Measurements from ENCODE around the gene SHROOM3. TPM values are rescaled to one million over a fixed set of nuclear protein-coding genes. Genes with fewer than 3 reads are reported as not detected.

SHROOM3 gene
- total RNA-seq, 6 experiments from 2014 or later = 15.2 to 35.8 (median 29.9) TPM

DNA sequence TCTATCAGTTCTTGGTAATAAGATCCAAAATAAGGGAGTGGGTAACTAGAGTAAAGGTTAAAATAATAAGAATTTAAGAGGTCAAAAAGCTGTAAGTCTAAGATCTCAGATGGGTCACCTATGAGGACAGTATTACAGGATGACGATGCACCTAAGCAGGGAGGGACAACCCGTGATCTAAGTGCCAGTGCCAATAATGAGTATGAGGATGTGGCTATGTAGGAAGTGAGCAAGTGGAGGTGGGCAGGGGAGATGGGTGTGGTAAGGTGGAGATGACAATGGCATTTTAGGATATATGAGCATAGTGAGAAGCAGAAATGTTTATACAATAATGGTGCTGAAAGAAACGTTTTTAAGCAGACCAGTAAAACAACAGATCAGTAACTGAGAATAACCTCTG, 33.4 kb upstream of the SHROOM3 start:
- ATAC-seq (no peak), DNase-seq (no peak)
- intact Hi-C loops (cut with DNase I) = no loop called here
- Histone ChIP-seq H3K27me3 (no peaks in the 10 kb centered on the region), H3K36me3 (no peaks in the 10 kb centered on the region), H3K4me3 (no peak overlapping the region), H3K27ac (no peak overlapping the region), H3K4me1 (no peaks in the 10 kb centered on the region), H3K9me3 (no peaks in the 10 kb centered on the region)
- no peak for TF ChIP-seq POLR2A (IDR thresholded peaks at IDR 0.05)
- TF ChIP-seq, protein P1, sequence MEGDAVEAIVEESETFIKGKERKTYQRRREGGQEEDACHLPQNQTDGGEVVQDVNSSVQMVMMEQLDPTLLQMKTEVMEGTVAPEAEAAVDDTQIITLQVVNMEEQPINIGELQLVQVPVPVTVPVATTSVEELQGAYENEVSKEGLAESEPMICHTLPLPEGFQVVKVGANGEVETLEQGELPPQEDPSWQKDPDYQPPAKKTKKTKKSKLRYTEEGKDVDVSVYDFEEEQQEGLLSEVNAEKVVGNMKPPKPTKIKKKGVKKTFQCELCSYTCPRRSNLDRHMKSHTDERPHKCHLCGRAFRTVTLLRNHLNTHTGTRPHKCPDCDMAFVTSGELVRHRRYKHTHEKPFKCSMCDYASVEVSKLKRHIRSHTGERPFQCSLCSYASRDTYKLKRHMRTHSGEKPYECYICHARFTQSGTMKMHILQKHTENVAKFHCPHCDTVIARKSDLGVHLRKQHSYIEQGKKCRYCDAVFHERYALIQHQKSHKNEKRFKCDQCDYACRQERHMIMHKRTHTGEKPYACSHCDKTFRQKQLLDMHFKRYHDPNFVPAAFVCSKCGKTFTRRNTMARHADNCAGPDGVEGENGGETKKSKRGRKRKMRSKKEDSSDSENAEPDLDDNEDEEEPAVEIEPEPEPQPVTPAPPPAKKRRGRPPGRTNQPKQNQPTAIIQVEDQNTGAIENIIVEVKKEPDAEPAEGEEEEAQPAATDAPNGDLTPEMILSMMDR (IDR thresholded peaks at IDR 0.05) = no peak
- 61% methylated on average over 3 of the region's 3 CpGs for WGBS (ENCODE audit: insufficient coverage, low coverage, low lambda C conversion rate, missing lambda C conversion rate)

DNA sequence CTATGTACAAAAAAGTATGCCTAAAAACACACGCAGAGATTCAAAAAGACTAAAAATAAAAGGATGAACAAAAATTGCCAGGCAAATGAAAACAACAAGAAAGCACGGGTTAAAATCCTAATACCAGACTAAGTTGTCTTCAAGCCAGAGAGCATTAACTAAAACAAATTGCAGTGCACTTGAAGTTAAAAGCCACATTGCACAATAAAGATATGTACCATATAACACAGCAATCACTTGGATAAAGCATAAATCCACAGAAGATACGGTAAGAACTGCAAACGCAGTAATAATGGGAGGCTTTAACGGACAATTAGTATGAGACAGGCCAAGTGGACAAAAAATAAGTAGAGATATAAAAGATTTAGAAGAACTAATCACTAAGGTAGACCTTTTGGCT, 28.9 kb upstream of the SHROOM3 start:
- Histone ChIP-seq H3K4me3 (no peak overlapping the region), H3K27ac (no peak overlapping the region), H3K36me3 (no peaks in the 10 kb centered on the region), H3K27me3 (no peaks in the 10 kb centered on the region), H3K4me1 (no peaks in the 10 kb centered on the region), H3K9me3 (no peaks in the 10 kb centered on the region)
- ATAC-seq (no peak), DNase-seq (no peak)
- intact Hi-C loops (cut with DNase I) = no loop called here
- WGBS (ENCODE audit: insufficient coverage, low coverage, low lambda C conversion rate, missing lambda C conversion rate) = 84% methylated on average over 5 of the region's 5 CpGs
- no peak for TF ChIP-seq POLR2A (IDR thresholded peaks at IDR 0.05)
- TF ChIP-seq, protein P1 (IDR thresholded peaks at IDR 0.05) = no peak

DNA sequence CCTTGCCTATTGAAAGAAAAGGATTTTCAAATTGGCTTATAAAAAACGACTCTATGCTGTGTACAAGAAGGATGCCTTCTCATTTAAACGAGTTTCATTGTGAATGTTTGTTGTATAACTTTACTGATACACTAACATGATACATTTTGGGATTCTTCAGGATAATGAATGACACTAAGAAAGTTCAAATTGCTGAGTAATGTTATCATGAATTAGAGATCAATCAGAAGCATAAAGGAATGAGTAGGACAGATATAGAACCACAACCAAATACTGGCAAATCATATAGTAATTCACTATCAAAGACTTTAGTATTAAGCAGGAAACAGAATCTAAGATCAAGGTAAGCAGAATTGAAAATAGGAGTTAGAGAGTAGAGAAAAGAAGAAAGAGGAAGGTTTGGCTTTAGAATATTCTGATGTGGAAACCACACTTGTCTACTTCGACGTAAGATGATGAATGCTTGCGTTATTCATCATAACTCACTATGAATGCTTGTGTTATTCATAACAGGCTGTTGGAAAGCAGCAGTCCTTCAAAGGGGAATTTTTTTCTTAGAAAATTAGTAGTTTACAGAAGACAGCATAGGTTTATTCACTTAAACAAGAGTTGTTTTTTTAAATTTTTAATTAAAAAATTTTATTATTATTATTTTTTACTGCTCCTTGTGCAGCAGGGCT, 27.4 kb upstream of the SHROOM3 start:
- TF ChIP-seq POLR2A (IDR thresholded peaks at IDR 0.05) = no peak
- TF ChIP-seq, protein P1 (IDR thresholded peaks at IDR 0.05) = no peak
- Histone ChIP-seq H3K36me3 (no peaks in the 10 kb centered on the region), H3K9me3 (no peaks in the 10 kb centered on the region), H3K4me3 (no peak overlapping the region), H3K27ac (no peak overlapping the region), H3K4me1 (no peaks in the 10 kb centered on the region), H3K27me3 (no peaks in the 10 kb centered on the region)
- WGBS (ENCODE audit: insufficient coverage, low coverage, low lambda C conversion rate, missing lambda C conversion rate) = 43% methylated on average over 5 of the region's 5 CpGs
- ATAC-seq = no peak
- DNase-seq = no peak
- intact Hi-C loops (cut with DNase I) = no loop called here

DNA sequence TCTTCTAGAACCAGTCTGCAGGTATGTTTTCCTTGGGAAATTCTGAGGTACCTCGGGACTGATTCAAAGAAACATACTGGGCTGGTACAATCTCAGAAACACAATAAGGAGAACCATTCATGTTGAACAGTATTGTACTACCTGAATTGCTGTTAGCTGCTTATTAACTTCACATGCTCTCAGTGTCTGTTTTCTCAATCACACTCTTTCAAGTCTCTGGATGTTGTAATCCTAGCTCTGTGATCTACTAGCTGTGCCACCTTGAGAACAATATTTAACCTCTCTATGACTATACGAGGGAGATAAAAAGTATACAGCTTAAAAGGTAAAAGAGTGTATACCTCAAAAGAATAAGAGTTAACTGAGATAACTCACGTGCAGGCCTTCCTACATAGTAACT, 24.4 kb upstream of the SHROOM3 start:
- Histone ChIP-seq H3K4me3 (no peak overlapping the region), H3K9me3 (no peaks in the 10 kb centered on the region), H3K27ac (no peak overlapping the region), H3K4me1 (no peaks in the 10 kb centered on the region), H3K27me3 (no peaks in the 10 kb centered on the region), H3K36me3 (no peaks in the 10 kb centered on the region)
- TF ChIP-seq, protein P1 (IDR thresholded peaks at IDR 0.05) = no peak
- no peak for TF ChIP-seq POLR2A (IDR thresholded peaks at IDR 0.05)
- intact Hi-C loops (cut with DNase I) = no loop called here
- peak in 1 of 4 donors; percentile 46 for ATAC-seq
- DNase-seq = no peak
- WGBS (ENCODE audit: insufficient coverage, low coverage, low lambda C conversion rate, missing lambda C conversion rate) = 63% methylated on average over 3 of the region's 3 CpGs
